Testis (tissue), 2 donors: ENCODE data around the gene ZNF653.

Experiments used
- CTCF ChIP-seq, 3 experiments: fragments of 450-650 bp in 2 of 3; fragments of 200-600 bp in 1 of 3; sonication (generic) in 1 of 3; IDR thresholded peaks; one replicate each; pipeline ENCODE4 v1.5.1; 2016 to 2019; ENCODE audit warnings: antibody characterized with exemption in 3 of 3, mild to moderate bottlenecking in 2 of 3, moderate library complexity in 1 of 3
- POLR2A ChIP-seq: fragments of 450-650 bp; IDR thresholded peaks from one replicate; pipeline ENCODE4 v1.6.1; 2017; ENCODE audit warnings: antibody characterized with exemption, mild to moderate bottlenecking, moderate library complexity

- TF ChIP-seq CTCF (IDR thresholded peaks at IDR 0.05), result no peak
- TF ChIP-seq POLR2A, result no peak
Observed at GRCh38 chr19:11435833-11436313, 69.8 kb downstream of the ZNF653 start.
